ENCODE results near the gene KSR1.

The KSR1 gene

DNA sequence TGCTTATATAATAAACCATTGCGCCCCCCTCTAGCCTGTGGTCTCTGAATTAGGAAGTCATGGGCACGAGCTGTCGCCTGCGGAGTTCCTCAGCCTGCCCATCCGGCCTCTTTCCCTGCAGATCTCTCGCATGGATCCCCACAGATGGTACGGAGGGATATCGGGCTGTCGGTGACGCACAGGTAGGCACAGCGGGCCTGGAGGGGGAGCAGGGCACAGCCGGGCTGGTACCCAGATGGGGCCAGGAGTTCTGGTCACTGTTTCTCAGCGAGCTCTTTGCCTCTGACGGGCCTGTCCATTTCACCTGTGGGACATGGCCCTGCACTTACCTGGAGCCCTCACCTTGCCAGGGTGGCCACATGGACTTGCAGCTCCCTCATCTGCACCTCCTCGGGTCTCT is 132.1 kb downstream of the KSR1 start:
- no peak for TF ChIP-seq CTCF (IDR thresholded peaks at IDR 0.05; ENCODE audit: borderline replicate concordance, insufficient read depth, low read depth, low read length)
- no peak overlapping the region for H3K4me3 ChIP-seq (ENCODE audit: low read depth, low read length)

GRCh38 chr17:27590864-27591263 is 134.6 kb downstream of the KSR1 start:
- no peak overlapping the region for H3K4me3 ChIP-seq (ENCODE audit: low read depth, low read length)
- TF ChIP-seq CTCF (IDR thresholded peaks at IDR 0.05; ENCODE audit: borderline replicate concordance, insufficient read depth, low read depth, low read length): no peak

GRCh38 chr17:27591986-27592385 is 135.7 kb downstream of the KSR1 start:
- no peak for TF ChIP-seq CTCF (IDR thresholded peaks at IDR 0.05; ENCODE audit: borderline replicate concordance, insufficient read depth, low read depth, low read length)

DNA sequence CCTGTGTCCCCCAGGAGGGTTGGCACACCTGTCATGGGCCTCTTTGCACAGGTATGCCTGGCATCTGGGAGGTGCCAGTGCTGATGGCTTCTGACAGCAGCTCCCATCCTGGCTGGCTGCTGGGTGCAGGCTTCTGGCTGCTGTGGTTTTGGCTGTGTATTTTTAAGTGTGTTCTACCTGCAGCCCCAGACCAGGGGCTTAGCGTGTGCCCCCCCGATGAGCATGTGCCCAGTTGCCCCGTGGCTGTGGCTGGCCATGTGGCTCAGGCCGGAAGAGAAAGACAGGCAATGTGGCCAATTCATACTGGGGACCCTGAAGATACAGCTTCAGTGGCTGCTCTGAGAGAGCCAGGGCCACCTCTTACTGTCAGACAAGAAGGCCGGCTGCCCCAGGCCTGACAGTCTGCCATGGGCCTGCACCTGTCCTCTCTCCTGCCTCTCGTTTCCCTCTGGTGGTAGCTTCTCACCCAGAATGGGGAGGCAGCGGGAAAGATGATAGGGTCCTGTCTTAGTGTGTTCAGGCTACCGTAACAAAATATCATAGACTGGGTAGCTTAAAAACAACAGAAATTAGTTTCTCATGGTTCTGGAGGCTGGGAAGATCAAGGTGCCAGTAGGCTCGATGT is 137.1 kb downstream of the KSR1 start:
- no peak overlapping the region for H3K4me3 ChIP-seq (ENCODE audit: low read depth, low read length)
- TF ChIP-seq CTCF (IDR thresholded peaks at IDR 0.05; ENCODE audit: borderline replicate concordance, insufficient read depth, low read depth, low read length): no peak

More at GRCh38 chr17:27591986-27592385, 135.7 kb downstream of the KSR1 start:
- no peak overlapping the region for H3K4me3 ChIP-seq (ENCODE audit: low read depth, low read length)

DNA sequence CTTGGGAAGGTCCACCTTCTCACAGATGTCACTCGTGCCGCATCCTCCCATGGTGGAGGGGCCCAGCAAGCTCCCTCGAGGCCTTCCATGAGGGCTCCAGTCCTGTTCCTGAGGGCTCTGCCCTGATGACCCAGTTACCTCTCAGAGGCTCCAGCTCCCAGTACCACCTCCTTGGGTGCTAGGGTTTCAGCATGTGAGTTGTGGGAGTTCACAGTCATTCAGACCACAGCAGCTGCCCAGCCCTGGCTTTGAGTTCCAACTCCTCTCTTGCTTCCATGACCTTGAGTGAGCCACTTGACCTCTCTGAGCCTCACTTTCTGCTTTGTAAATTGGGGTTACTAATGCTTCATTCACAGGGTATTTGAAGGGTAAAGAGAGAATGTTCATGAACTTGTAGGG is 137.6 kb downstream of the KSR1 start:
- no peak for TF ChIP-seq CTCF (IDR thresholded peaks at IDR 0.05; ENCODE audit: borderline replicate concordance, insufficient read depth, low read depth, low read length)
- H3K4me3 ChIP-seq (ENCODE audit: low read depth, low read length): no peak overlapping the region

- no peak overlapping the region for H3K4me3 ChIP-seq (ENCODE audit: low read depth, low read length)
- no peak for TF ChIP-seq CTCF (IDR thresholded peaks at IDR 0.05; ENCODE audit: borderline replicate concordance, insufficient read depth, low read depth, low read length)
Observed at GRCh38 chr17:27595208-27595607, 139.0 kb downstream of the KSR1 start.

DNA sequence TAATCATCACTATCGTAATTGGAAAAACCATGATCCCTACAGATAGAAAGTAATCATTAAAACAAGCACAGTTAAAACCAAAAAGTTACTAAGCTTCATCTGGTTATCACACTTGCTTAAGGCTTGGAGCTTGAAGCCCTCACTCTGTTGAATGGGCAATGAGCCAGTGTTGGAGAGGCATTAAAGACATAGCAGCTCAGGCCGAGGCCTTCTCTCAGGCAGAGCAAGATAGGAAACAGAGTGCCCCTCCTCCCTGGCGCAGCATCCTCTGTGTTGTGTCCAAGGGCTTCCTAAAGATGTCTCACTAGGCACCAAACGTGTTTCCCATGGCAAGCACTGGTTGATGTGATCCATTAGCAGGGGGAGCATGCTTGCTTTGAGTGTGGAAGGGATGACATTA is 139.8 kb downstream of the KSR1 start:
- no peak for TF ChIP-seq CTCF (IDR thresholded peaks at IDR 0.05; ENCODE audit: borderline replicate concordance, insufficient read depth, low read depth, low read length)
- H3K4me3 ChIP-seq (ENCODE audit: low read depth, low read length): no peak overlapping the region

All from GM12875 (cell line).